Activated naive CD8-positive, alpha-beta T cell treated with anti-CD3 and anti-CD28 coated beads for 36 hours (primary cell): ENCODE results near the gene ZFP69. TPM values are rescaled to one million over a fixed set of nuclear protein-coding genes. Genes with fewer than 3 reads are reported as not detected.

ENCODE experiments used
- DNase-seq: peaks from one replicate; pipeline ENCODE4 v3.0.0; 2021
- H3K27ac Mint-ChIP-seq: one replicate; pipeline ENCODE4 v1.8.0; 2022; ENCODE audit warnings: mild to moderate bottlenecking, moderate library complexity, mixed read lengths
- H3K27me3 Mint-ChIP-seq: one replicate; pipeline ENCODE4 v1.8.0; 2022; ENCODE audit warnings: mild to moderate bottlenecking, mixed read lengths
- H3K36me3 Mint-ChIP-seq: one replicate; pipeline ENCODE4 v1.8.0; 2021; ENCODE audit warnings: mild to moderate bottlenecking, mixed read lengths
- H3K4me1 Mint-ChIP-seq: one replicate; pipeline ENCODE4 v1.8.0; 2021; ENCODE audit warnings: mixed read lengths
- H3K4me3 Mint-ChIP-seq: one replicate; pipeline ENCODE4 v1.8.0; 2022; ENCODE audit warnings: mild to moderate bottlenecking, moderate library complexity, mixed read lengths
- H3K9me3 Mint-ChIP-seq: one replicate; pipeline ENCODE4 v1.8.0; 2022; ENCODE audit warnings: mixed read lengths
- total RNA-seq, 2 experiments: library from RNA; stranded (reverse); gene quantifications; one replicate each; pipeline ENCODE4 v1.2.3, GENCODE V29; 2021

The ZFP69 gene
- total RNA-seq: 1 to 10 TPM; 4.2 to 4.6 TPM

DNA sequence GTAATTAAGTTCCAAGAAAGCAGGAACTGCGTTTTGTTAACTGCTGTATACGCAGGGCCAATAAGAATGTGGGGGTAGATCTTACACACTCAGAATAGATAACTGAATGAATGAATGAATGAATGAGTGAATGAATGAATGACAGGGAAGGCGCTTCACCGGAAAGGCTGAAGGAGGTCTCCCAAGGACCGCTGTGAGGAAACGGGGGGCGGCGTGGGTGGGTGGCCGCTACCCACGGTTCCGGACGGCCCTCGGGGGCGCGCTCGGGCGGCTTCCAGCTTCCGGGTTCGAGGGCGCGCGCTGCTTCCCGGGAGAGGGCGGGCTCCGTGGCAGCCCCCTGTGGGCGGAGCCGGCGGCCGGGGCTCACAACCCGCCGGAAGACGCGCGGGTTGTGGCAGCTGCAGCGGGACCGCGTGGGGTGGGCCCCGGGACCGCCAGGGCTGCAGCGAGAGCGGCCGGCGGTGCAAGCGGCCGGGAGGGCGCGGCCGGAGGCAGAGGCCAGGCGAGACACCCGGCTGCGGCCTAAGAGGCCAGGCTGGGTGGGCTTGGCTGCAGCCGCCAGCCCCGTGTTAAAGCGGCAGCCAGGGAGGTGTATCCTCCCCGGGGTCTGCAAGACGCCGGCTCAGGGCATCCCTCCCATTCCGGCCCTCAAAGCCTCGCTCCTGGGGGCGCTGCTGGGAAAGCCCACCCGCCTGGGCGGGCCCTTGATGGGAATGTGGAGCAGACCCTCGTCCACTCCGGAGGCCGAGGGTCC lies at the start of gene ZFP69:
Gene ZFP69 (plus strand): TSS at position 367 of the 754 bp plus-strand sequence. CDS start 2,072 bp downstream, outside the sequence.
- no peaks in the 10 kb centered on the region for H3K27me3 Mint-ChIP-seq
- peaks cover 14% of the 10 kb centered on the region for H3K4me1 Mint-ChIP-seq
- H3K4me3 Mint-ChIP-seq: peak within 1 kb of the TSS; percentile 86
- DNase-seq: peak; percentile 82
- peaks cover 51% of the 10 kb centered on the region for H3K9me3 Mint-ChIP-seq
- H3K36me3 Mint-ChIP-seq: peaks cover 50% of the 10 kb centered on the region
- peak within 1 kb of the TSS; percentile 71 for H3K27ac Mint-ChIP-seq

DNA sequence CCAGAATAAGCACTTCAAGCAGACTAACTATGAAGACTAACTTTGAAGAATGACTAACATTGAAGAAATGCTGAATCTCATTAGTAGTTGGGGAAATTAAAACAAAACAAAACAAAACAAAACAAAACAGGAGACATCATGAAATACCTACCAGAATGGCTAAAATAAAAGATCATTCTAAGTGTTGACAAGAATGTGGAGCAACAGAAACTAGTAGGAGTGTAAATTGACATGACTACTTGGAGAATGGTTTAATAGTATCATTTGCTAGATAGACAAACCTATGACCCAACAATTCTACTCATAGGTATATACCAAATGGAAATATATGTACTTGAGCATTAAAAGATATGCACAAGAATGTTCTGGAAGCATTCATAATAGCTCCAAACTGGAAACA lies 45.7 kb upstream of the ZFP69 start:
- H3K27me3 Mint-ChIP-seq: no peaks in the 10 kb centered on the region
- H3K27ac Mint-ChIP-seq: no peak overlapping the region
- peaks cover 27% of the 10 kb centered on the region for H3K36me3 Mint-ChIP-seq
- peaks cover 2% of the 10 kb centered on the region for H3K4me1 Mint-ChIP-seq
- no peak overlapping the region for H3K4me3 Mint-ChIP-seq
- DNase-seq: no peak
- peaks cover 8% of the 10 kb centered on the region for H3K9me3 Mint-ChIP-seq

DNA sequence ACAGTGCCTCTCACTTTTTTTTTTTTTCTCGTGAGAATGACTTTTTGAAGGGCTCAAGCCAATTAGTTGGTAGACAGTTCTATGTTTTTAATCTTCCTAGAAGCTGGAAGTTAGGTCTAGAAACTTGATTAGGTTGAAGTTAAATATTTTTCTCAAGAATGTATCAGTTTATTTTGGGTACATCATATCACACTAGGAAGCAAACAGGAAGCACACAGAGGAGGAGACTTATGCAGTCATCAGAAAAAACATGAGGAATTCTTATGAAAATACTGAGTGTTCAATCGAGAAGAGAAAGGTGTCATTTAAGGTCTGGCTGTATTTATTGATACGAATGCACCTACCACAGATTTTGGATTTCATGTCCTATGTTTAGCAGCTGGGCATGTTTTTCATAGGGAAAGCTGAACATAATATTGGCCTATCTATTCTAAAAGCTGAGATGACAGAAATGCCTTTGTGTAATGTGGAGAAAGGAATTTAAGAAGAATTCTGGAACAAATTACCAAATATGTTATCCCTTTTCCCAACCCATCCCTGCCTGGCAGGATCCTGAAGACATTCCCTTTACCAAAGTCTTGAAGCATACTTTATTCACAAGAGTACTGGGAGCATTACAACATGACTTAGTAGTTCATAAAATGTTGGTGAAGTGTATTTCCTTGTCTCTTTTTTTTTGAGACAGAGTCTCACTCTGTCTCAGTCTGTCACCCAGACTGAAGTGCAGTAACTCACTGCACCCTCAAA lies 44.3 kb upstream of the ZFP69 start:
- no peak for DNase-seq
- H3K4me3 Mint-ChIP-seq: no peak overlapping the region
- H3K4me1 Mint-ChIP-seq: no peaks in the 10 kb centered on the region
- peaks cover 20% of the 10 kb centered on the region for H3K36me3 Mint-ChIP-seq
- peaks cover 4% of the 10 kb centered on the region for H3K9me3 Mint-ChIP-seq
- no peaks in the 10 kb centered on the region for H3K27me3 Mint-ChIP-seq
- H3K27ac Mint-ChIP-seq: no peak overlapping the region

DNA sequence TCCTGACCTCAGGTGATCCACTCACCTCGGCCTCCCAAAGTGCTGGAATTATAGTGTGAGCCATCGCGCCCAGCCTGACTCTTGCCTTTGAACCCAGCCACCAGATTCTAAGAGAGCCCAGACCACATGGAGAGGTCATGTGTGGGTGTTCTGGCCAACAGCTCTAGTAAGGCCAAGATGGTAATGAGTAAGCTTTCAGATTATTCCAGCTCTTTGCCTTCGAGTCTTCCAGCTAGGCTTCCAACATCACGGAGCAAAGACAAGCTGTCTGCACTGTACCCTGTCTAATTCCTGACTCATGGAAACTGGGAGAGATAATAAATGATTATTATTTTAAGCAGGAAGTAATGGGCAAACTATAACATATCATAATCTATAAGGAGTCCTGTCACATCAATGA lies 41.6 kb upstream of the ZFP69 start:
- H3K4me3 Mint-ChIP-seq: no peak overlapping the region
- peaks cover 3% of the 10 kb centered on the region for H3K9me3 Mint-ChIP-seq
- no peaks in the 10 kb centered on the region for H3K27me3 Mint-ChIP-seq
- no peak for DNase-seq
- H3K36me3 Mint-ChIP-seq: peaks cover 20% of the 10 kb centered on the region
- H3K27ac Mint-ChIP-seq: no peak overlapping the region
- H3K4me1 Mint-ChIP-seq: no peaks in the 10 kb centered on the region

DNA sequence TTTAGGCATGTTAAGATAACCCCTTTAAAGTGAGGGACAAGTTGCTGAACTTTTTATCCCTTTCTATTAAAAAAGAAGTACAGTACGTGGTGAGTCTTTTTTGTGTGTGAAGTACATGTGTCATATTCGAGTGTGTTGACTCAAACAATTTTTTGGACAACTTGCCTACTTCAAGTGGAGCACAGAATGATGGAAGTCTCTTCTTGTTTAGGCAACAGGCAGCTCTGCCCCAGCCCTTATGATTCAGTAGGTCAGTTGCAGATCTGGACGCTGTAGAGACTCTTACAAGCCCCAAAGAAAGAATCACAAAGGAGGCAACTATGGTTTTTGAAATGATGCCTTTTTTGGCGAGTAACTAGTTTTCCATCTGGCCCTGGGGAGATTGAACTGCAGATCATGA lies 41.2 kb upstream of the ZFP69 start:
- Mint-ChIP-seq H3K4me3 (no peak overlapping the region), H3K9me3 (peaks cover 3% of the 10 kb centered on the region), H3K27me3 (no peaks in the 10 kb centered on the region), H3K27ac (no peak overlapping the region), H3K4me1 (no peaks in the 10 kb centered on the region), H3K36me3 (peaks cover 22% of the 10 kb centered on the region)
- DNase-seq: no peak

DNA sequence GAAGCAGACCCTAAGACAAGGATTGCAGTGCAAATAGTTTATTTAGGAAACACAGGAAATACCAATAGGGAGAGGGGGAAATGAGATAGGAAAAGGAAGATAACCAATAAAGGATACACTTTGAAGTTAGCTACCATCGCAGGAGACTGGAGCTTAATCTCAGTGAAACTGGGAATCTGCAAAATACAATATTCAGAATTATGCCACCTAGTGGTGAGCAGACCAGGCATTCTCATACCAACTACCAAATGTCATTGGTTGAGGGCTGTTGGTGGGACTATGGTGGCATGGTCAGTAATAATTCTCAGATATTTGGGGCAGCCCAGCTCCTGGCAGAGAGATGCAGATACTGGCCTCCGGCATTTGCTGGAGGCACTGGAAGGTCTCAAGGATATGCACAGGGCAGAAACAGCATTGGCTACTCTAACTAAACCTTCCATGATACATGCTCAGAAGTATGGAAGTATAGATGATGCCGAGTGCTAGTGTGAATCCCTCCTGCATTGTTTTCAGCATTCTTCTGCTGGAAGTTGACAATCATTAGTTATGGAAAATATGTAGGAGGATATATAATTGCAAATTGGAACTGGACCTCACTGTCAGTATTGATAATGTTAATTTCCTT lies 38.6 kb upstream of the ZFP69 start:
- no peaks in the 10 kb centered on the region for H3K9me3 Mint-ChIP-seq
- H3K27ac Mint-ChIP-seq: no peak overlapping the region
- H3K4me1 Mint-ChIP-seq: no peaks in the 10 kb centered on the region
- H3K36me3 Mint-ChIP-seq: peaks cover 21% of the 10 kb centered on the region
- no peaks in the 10 kb centered on the region for H3K27me3 Mint-ChIP-seq
- H3K4me3 Mint-ChIP-seq: no peak overlapping the region
- no peak for DNase-seq

DNA sequence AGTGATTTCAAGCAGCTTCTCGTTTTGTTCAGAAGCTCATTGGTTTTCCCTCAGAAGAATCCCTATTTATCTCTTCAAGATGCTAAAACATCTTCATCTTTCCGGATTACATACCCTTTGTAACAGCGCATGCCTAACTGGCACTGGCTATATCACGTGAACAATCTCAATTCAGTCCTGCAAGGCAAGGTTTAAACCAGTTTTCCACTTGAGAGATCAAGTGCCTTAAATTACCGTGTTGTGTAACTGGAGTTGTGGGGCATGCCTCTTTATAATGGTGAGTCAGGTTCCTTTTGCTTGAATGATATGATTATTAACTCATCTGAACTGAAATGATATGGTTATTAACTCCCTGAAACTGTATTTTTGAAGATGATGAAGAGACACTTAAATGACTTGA lies 37.8 kb upstream of the ZFP69 start:
- no peaks in the 10 kb centered on the region for H3K27me3 Mint-ChIP-seq
- H3K27ac Mint-ChIP-seq: no peak overlapping the region
- H3K9me3 Mint-ChIP-seq: no peaks in the 10 kb centered on the region
- no peak for DNase-seq
- no peak overlapping the region for H3K4me3 Mint-ChIP-seq
- H3K36me3 Mint-ChIP-seq: peaks cover 17% of the 10 kb centered on the region
- H3K4me1 Mint-ChIP-seq: no peaks in the 10 kb centered on the region

DNA sequence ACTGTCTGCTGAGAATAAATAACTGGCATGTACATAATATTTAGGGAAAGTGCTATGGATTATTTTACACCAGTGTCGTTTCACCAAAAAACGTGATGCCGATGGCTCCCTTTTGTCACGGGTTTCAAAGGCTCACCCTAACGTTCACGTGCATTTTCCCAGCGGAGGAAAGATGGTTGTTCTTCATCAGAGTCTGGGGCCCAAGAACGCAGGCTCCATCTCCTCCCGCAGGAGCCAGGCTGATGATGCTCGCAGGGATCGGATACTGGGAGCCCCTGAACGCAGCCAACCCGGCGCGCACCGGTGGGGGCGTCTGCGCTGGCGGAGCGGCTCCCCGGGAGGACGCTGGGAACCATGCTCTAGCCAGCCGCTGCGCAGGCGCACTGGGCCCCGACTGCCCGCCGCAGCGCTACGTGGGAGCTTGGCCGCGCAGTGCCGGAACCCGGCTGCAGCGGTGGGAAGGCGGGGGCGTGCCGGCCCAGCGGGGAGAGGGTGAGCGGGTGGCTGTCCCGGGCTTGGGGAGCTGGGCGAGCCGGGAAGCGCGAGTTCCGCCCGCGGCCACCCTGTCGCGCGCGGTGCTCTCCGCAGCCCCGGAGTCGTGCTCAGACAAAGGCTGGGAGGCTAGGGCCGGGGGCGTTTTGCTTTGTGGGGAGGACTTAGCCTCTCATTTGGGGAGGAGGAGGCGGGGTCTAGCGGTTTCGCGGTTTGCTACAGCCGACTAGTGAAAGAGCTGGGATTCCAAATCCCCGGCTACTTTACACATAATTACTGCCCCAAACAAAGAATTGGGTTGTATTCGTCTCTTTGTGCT lies 27.2 kb upstream of the ZFP69 start, which contains the start of gene ZFP69B:
Gene ZFP69B (plus strand): TSS at position 793 of the 811 bp plus-strand sequence. CDS start 486 bp downstream, outside the sequence.
- no peaks in the 10 kb centered on the region for H3K27me3 Mint-ChIP-seq
- H3K4me1 Mint-ChIP-seq: peaks cover 26% of the 10 kb centered on the region
- H3K27ac Mint-ChIP-seq: peak within 1 kb of the TSS; percentile 97
- peak within 1 kb of the TSS; percentile 86 for H3K4me3 Mint-ChIP-seq
- peak; percentile 94 for DNase-seq
- peaks cover 45% of the 10 kb centered on the region for H3K9me3 Mint-ChIP-seq
- H3K36me3 Mint-ChIP-seq: peaks cover 70% of the 10 kb centered on the region

DNA sequence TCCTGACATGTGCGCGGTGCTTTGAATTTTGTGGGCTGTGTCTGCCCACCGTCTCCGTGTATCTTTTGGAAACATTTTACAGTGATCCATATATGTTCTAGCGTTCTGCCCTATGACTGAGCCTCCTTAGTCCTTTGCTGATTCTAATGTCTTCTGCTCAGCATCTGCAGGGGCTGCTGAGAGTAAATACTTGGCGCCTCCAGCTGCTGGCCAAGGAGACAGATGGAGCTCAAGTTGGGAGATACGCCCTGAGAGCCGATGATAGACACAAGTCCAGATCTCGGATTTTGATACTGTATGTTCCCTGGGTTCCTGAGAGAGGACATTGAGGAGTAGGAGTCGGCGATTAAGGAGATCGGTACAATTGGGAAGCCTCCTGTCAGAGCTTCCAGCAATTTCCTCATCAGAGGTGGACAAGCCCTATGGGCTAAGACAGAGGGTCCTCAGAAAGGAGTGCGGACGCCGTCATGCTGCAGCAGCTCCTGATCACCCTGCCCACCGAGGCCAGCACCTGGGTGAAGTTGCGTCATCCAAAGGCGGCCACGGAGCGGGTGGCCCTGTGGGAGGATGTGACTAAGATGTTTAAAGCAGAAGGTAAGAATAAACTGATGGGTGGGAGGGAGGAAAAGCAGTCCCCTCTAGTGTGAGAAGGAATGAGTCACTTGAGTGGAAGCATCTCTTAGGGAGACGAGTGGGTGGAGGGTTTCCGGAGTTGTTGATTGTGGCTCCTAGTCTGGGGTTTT lies 26.4 kb upstream of the ZFP69 start:
- Mint-ChIP-seq H3K36me3 (peaks cover 70% of the 10 kb centered on the region), H3K27me3 (no peaks in the 10 kb centered on the region), H3K4me1 (peaks cover 29% of the 10 kb centered on the region), H3K9me3 (peaks cover 46% of the 10 kb centered on the region), H3K27ac (peak overlapping the region; percentile 97), H3K4me3 (peak overlapping the region; percentile 86)
- peak; percentile 89 for DNase-seq

DNA sequence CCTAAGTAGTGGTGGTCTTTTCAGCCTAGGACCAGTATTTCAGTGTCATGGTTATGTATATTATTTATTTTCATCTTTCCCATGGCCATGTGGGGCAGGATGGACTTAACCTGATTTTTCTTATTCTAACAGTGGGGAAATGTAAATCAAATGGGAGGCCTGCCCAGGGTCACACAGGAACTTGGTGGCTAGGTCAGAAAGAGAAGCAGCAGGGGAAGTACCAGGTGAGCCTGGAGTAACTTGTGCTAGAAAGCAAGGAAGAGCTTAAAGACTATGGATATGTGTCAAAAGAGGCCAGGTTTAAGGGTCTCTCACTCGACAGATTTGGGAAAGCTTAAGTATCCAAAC lies 25.9 kb upstream of the ZFP69 start:
- Mint-ChIP-seq H3K27ac (peak overlapping the region; percentile 97), H3K9me3 (peaks cover 45% of the 10 kb centered on the region), H3K4me3 (peak overlapping the region; percentile 86), H3K36me3 (peaks cover 71% of the 10 kb centered on the region), H3K27me3 (no peaks in the 10 kb centered on the region), H3K4me1 (peaks cover 29% of the 10 kb centered on the region)
- DNase-seq: no peak

DNA sequence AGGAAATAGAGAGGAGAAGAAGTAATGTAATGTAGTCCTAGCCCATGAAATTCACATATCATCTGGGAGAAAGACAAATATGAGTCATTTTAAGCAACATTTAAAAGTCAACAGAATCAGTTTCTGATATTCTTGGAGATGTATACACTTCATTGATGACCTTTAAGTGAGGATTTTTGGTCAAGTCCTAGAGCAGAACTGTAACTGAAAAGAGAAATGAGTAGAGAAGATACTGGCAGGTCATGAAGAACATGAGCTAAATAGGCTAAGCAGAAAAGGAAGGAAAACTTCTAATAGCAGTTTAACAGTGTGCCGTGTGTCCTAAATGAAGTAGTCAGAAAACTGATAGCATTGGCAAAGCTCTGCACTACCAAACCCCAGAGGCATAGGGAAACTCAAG lies 22.2 kb upstream of the ZFP69 start:
- Mint-ChIP-seq H3K36me3 (peaks cover 88% of the 10 kb centered on the region), H3K4me1 (peaks cover 26% of the 10 kb centered on the region), H3K27ac (peak overlapping the region; percentile 61), H3K27me3 (no peaks in the 10 kb centered on the region), H3K9me3 (peaks cover 73% of the 10 kb centered on the region), H3K4me3 (no peak overlapping the region)
- no peak for DNase-seq

DNA sequence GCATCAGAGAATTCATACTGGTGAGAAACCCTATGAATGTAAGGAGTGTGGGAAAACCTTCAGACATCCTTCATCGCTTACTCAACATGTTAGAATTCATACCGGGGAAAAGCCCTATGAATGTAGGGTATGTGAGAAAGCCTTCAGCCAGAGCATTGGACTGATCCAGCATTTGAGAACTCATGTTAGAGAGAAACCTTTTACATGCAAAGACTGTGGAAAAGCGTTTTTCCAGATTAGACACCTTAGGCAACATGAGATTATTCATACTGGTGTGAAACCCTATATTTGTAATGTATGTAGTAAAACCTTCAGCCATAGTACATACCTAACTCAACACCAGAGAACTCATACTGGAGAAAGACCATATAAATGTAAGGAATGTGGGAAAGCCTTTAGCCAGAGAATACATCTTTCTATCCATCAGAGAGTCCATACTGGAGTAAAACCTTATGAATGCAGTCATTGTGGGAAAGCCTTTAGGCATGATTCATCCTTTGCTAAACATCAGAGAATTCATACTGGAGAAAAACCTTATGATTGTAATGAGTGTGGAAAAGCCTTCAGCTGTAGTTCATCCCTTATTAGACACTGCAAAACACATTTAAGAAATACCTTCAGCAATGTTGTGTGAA lies 14.0 kb upstream of the ZFP69 start:
- Mint-ChIP-seq H3K27me3 (no peaks in the 10 kb centered on the region), H3K9me3 (peaks cover 72% of the 10 kb centered on the region), H3K36me3 (peaks cover 92% of the 10 kb centered on the region), H3K27ac (no peak overlapping the region), H3K4me3 (no peak overlapping the region), H3K4me1 (peaks cover 2% of the 10 kb centered on the region)
- DNase-seq: no peak

DNA sequence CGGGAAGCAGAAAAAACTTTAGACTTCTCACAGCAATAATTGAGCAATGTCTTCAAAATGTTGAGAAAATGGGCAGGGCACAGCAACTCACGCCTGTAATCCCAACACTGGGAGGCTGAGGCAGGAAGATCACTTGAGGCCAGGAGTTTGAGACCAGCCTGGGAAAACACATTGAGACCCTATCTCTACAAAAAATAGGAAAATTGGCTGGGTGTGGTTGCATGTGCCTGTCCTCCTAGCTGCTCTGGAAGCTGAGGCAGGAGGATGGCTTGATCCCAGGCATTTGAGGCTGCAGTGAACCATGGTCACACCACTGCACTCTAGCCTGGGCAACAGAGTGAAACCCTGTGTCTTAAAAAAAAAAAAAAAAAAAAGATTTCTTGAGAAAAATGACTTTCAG lies 7.8 kb upstream of the ZFP69 start:
- Mint-ChIP-seq H3K27ac (no peak overlapping the region), H3K4me1 (no peaks in the 10 kb centered on the region), H3K27me3 (no peaks in the 10 kb centered on the region), H3K36me3 (peaks cover 66% of the 10 kb centered on the region), H3K9me3 (peaks cover 77% of the 10 kb centered on the region), H3K4me3 (no peak overlapping the region)
- DNase-seq: no peak

DNA sequence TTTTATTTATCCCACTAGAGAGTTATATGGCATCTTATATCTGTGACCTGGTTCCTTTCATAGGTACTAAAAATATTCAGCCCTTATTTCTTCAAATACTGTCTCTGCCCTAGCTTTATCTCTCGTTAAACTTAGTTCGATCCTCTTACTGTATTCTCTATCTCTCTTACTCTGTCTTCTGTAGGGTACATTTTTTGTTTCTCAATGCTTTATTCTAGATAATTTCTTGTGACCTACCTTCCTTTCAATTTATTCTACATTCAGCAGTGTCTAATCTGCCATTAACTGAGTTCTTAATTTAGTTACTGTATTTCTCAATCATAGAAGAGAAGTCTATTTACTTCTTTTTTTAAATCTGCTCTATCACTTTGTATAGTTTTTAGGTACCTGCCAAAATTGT lies 1.8 kb upstream of the ZFP69 start:
- peaks cover 14% of the 10 kb centered on the region for H3K4me1 Mint-ChIP-seq
- H3K27ac Mint-ChIP-seq: no peak overlapping the region
- DNase-seq: no peak
- H3K36me3 Mint-ChIP-seq: peaks cover 38% of the 10 kb centered on the region
- H3K9me3 Mint-ChIP-seq: peaks cover 59% of the 10 kb centered on the region
- no peaks in the 10 kb centered on the region for H3K27me3 Mint-ChIP-seq
- no peak overlapping the region for H3K4me3 Mint-ChIP-seq
